GM12892 (cell line): ENCODE data around the gene ANO9.

Experiments used
- POLR2A ChIP-seq: IDR thresholded peaks from 2 replicates; pipeline ENCODE4 v1.6.1; 2011; ENCODE audit warnings: low read depth, low read length, control low read depth
- POLR2AphosphoS5 ChIP-seq: IDR thresholded peaks from 2 replicates; pipeline ENCODE4 v1.6.1; 2011; ENCODE audit warnings: low read depth, low read length, control low read depth
- TAF1 ChIP-seq: IDR thresholded peaks from 2 replicates; pipeline ENCODE4 v1.6.1; 2011; ENCODE audit warnings: low read depth, mild to moderate bottlenecking, control low read depth, low read length, borderline replicate concordance

DNA sequence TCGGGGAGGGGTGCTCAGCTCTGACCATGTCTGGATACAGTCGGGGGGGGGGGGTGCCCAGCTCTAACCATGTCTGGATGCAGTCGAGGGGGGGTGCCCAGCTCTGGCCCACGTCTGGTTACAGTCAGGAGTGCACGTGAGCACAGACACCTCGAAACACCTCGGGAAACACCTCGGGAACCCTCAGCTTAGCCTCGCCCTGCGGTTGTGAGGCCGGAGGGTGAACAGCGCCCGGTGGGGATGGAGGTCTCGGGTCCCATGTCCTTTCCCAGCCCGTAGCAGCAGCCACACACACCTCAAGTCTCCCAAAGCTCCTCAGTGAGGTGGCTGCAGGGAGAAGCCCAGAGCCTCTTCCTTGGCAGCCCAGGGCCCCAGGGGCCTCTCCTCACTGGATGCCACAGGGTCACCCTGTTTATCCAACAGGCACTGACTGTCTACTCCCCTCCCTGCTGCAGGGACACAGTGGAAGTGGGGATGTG, 29.1 kb downstream of the ANO9 start:
- no peak for TF ChIP-seq TAF1
- no peak for TF ChIP-seq POLR2AphosphoS5
- no peak for TF ChIP-seq POLR2A
